PC-3 (cell line): ENCODE measurements around the gene LPCAT1. TPM values are rescaled to one million over a fixed set of nuclear protein-coding genes. Genes with fewer than 3 reads are reported as not detected.

ENCODE experiments used
- ATAC-seq: fragments of 200-7000 bp; cut with Tn5 transposase; 2 replicates; pipeline ENCODE4 v1.9.1; 2020; ENCODE audit warnings: mild to moderate bottlenecking, moderate library complexity
- BruUV-seq: library from RNA; stranded (reverse); fragments of 400-500 nt; replicated peaks from 2 replicates; lab custom pipeline; 2021; lab: Mats Ljungman, UMichigan
- CTCF ChIA-PET: fragments of 300-600 bp; sonication (Branson Sonifier 250); formaldehyde crosslinking; loops from one replicate; lab custom pipeline; 2022; ENCODE audit warnings: antibody characterized with exemption; lab: Charles Lee
- POLR2A ChIA-PET: fragments of 300-600 bp; sonication (Branson Sonifier 250); formaldehyde crosslinking; loops from one replicate; lab custom pipeline; 2022; ENCODE audit warnings: antibody characterized with exemption; ENCODE audit not compliant: unreplicated experiment; lab: Charles Lee
- DNase-seq: peaks from one replicate; pipeline ENCODE4 v3.0.0-alpha.2; 2015
- H2AFZ ChIP-seq: fragments of 300-600 bp; sonication (generic); 2 replicates; pipeline ENCODE4 v1.6.0; 2016; ENCODE audit warnings: antibody characterized with exemption, low read length
- H3F3A ChIP-seq: fragments of 300-600 bp; sonication (generic); one replicate; pipeline ENCODE4 v1.6.0; 2017; ENCODE audit warnings: antibody characterized with exemption, low read length, control low read depth, mild to moderate bottlenecking; ENCODE audit not compliant: unreplicated experiment
- H3K27ac ChIP-seq: fragments of 300-600 bp; sonication (generic); 2 replicates; pipeline ENCODE4 v1.5.1; 2016; ENCODE audit warnings: mild to moderate bottlenecking, low read length
- H3K27me3 ChIP-seq: fragments of 300-600 bp; sonication (generic); 2 replicates; pipeline ENCODE4 v1.6.1; 2016; ENCODE audit warnings: low read length, mixed read lengths
- H3K36me3 ChIP-seq: fragments of 300-600 bp; sonication (generic); 2 replicates; pipeline ENCODE4 v1.6.1; 2016; ENCODE audit warnings: low read depth, mixed run types, low read length, mixed read lengths
- H3K4me1 ChIP-seq: fragments of 300-600 bp; sonication (generic); 2 replicates; pipeline ENCODE4 v1.5.1; 2016; ENCODE audit warnings: low read length; ENCODE audit not compliant: insufficient read depth
- H3K4me2 ChIP-seq: fragments of 300-600 bp; sonication (generic); 2 replicates; pipeline ENCODE4 v1.6.0; 2016; ENCODE audit warnings: low read length
- H3K4me3 ChIP-seq: fragments of 300-600 bp; sonication (generic); 2 replicates; pipeline ENCODE4 v1.5.1; 2016; ENCODE audit warnings: mild to moderate bottlenecking, low read length, mixed read lengths
- H3K79me2 ChIP-seq: fragments of 300-600 bp; sonication (generic); 2 replicates; pipeline ENCODE4 v1.6.1; 2017; ENCODE audit warnings: low read length, mixed read lengths
- H3K9ac ChIP-seq: fragments of 300-600 bp; sonication (generic); 2 replicates; pipeline ENCODE4 v1.6.0; 2016; ENCODE audit warnings: mild to moderate bottlenecking, low read length
- H3K9me2 ChIP-seq: fragments of 300-600 bp; sonication (generic); replicated peaks from 2 replicates; pipeline ENCODE4 v1.6.1; 2016; ENCODE audit warnings: mixed run types, low read length, mixed read lengths
- H3K9me3 ChIP-seq: fragments of 300-600 bp; sonication (generic); 2 replicates; pipeline ENCODE4 v1.6.1; 2016; ENCODE audit warnings: low read length, mixed read lengths
- H4K20me1 ChIP-seq: fragments of 300-600 bp; sonication (generic); 2 replicates; pipeline ENCODE4 v1.6.1; 2016; ENCODE audit warnings: low read length, mixed read lengths
- EZH2 ChIP-seq: fragments of 300-600 bp; sonication (generic); IDR thresholded peaks from one replicate; pipeline ENCODE4 v1.6.1; 2017; ENCODE audit warnings: antibody characterized with exemption, mild to moderate bottlenecking, low read length; ENCODE audit not compliant: unreplicated experiment
- EZH2phosphoT487 ChIP-seq: fragments of 300-600 bp; sonication (generic); IDR thresholded peaks from 2 replicates; pipeline ENCODE4 v1.6.1; 2018; ENCODE audit warnings: mild to moderate bottlenecking, antibody characterized with exemption, low read length, borderline replicate concordance
- intact Hi-C: fragments of 100-400 bp; cut with micrococcal nuclease; formaldehyde crosslinking; loops from 2 replicates; pipeline ENCODE4 v1.9.0; 2023
- total RNA-seq: library from RNA; depleted of rRNA; stranded (reverse); fragments of >200 nt; gene quantifications from 2 replicates; pipeline ENCODE4 v1.2.3, GENCODE V29; 2014
- TF ChIP-seq, protein P1 (sequence below): fragments of 300-600 bp; sonication (generic); conservative IDR thresholded peaks from 2 replicates; pipeline ENCODE4 v1.5.1; 2017; ENCODE audit warnings: antibody characterized with exemption, low read depth, mild to moderate bottlenecking, low read length

LPCAT1 gene
- total RNA-seq, 1 experiment from 2014 or later: 121 TPM

DNA sequence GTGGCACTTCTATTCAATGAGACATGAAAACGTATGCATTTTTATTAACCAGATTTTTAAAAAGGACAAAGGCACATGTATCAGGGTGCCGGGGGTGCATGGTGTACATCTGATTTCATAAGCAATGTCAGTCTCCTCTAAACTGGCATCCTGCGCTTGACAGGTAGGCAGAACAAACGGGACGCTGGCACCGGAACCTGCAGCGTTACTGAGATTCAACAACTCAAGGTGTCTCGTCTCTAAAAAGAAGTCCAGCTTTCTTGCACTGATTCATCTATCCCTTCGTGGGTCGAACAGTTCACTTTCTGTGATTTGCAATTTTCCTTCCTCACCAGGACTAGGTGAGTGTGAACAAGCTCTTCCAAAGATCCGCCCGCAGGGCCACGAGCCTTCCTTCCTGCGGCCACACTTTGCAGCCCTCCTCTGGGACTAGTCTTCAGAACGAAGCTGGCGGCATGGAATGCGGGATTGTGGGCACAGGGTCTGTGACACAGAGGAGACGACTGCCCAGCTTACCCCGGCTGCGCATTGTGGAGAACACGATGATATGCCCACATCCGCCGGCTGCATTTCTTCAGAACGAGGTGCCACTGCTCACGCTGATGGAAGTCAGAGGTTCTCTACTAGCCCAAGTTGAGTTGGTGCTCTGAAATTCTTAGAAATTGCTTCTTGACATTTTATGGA lies 85.7 kb downstream of the LPCAT1 start:
- TF ChIP-seq EZH2phosphoT487 (no peak), EZH2 (no peak)
- TF ChIP-seq, protein P1, sequence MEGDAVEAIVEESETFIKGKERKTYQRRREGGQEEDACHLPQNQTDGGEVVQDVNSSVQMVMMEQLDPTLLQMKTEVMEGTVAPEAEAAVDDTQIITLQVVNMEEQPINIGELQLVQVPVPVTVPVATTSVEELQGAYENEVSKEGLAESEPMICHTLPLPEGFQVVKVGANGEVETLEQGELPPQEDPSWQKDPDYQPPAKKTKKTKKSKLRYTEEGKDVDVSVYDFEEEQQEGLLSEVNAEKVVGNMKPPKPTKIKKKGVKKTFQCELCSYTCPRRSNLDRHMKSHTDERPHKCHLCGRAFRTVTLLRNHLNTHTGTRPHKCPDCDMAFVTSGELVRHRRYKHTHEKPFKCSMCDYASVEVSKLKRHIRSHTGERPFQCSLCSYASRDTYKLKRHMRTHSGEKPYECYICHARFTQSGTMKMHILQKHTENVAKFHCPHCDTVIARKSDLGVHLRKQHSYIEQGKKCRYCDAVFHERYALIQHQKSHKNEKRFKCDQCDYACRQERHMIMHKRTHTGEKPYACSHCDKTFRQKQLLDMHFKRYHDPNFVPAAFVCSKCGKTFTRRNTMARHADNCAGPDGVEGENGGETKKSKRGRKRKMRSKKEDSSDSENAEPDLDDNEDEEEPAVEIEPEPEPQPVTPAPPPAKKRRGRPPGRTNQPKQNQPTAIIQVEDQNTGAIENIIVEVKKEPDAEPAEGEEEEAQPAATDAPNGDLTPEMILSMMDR: no peak
- no peaks in the 10 kb centered on the region for H3K9me3 ChIP-seq
- peaks cover 14% of the 10 kb centered on the region; the same call in 1 of the 2 replicates for H3K27me3 ChIP-seq
- DNase-seq: no peak
- H3F3A ChIP-seq: no peaks in the 10 kb centered on the region
- H3K36me3 ChIP-seq: no peaks in the 10 kb centered on the region
- peaks cover 4% of the 10 kb centered on the region; the same call in 1 of the 2 replicates for H3K4me1 ChIP-seq
- no peak overlapping the region for H3K27ac ChIP-seq
- H3K9me2 ChIP-seq: no peaks in the 10 kb centered on the region
- H4K20me1 ChIP-seq: no peaks in the 10 kb centered on the region
- no peak overlapping the region for H3K4me3 ChIP-seq
- H2AFZ ChIP-seq: no peak overlapping the region
- intact Hi-C loops: no loop called here
- H3K4me2 ChIP-seq: no peak overlapping the region
- H3K9ac ChIP-seq: no peak overlapping the region
- no TSS peak for BruUV-seq
- no peak for ATAC-seq
- no peaks in the 10 kb centered on the region for H3K79me2 ChIP-seq
- POLR2A ChIA-PET: no interaction called here
- CTCF ChIA-PET: no interaction called here

DNA sequence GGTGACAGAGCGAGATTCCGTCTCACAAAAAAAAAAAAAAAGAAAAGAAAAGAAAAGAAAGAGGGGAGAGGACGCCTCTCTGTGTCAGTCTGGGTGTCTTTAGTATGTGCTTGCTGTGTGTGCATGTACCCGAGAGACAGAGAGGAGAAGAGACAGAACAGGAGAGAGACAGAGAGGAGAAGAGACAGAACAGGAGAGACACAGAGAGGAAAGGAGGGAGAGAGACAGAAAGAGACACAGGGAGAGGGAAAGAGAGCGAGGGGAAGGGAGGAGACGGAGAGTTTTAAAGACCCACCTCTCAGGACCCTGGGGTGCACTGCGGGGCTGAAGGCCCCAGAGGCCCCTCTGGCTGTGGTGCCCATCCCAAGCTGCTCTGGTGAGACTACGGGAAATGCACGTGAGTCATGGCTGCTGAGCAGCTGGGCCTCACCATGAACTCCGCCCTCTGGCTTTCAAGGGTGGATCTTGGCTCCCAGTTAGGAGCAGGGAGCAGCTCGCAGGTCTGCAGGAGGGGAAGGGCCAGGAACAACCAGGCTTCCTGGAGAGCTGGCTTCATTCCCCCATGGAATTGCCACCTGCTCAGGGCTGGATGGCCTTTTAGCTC lies 86.4 kb downstream of the LPCAT1 start:
- Histone ChIP-seq H3K9me2 (no peaks in the 10 kb centered on the region), H3K9me3 (no peaks in the 10 kb centered on the region), H3F3A (no peaks in the 10 kb centered on the region), H2AFZ (no peak overlapping the region), H3K27me3 (peaks cover 10% of the 10 kb centered on the region; the same call in 1 of the 2 replicates), H3K27ac (no peak overlapping the region), H3K4me2 (no peak overlapping the region), H3K79me2 (no peaks in the 10 kb centered on the region), H3K36me3 (no peaks in the 10 kb centered on the region), H3K4me1 (peaks cover 4% of the 10 kb centered on the region; the same call in 1 of the 2 replicates), H3K4me3 (no peak overlapping the region), H3K9ac (no peak overlapping the region), H4K20me1 (no peaks in the 10 kb centered on the region)
- POLR2A ChIA-PET: no interaction called here
- ATAC-seq (peak; percentile 80), DNase-seq (peak; percentile 35)
- intact Hi-C loops: no loop called here
- BruUV-seq: no TSS peak
- CTCF ChIA-PET: no interaction called here
- TF ChIP-seq EZH2phosphoT487 (no peak), EZH2 (no peak)
- TF ChIP-seq, protein P1: no peak

DNA sequence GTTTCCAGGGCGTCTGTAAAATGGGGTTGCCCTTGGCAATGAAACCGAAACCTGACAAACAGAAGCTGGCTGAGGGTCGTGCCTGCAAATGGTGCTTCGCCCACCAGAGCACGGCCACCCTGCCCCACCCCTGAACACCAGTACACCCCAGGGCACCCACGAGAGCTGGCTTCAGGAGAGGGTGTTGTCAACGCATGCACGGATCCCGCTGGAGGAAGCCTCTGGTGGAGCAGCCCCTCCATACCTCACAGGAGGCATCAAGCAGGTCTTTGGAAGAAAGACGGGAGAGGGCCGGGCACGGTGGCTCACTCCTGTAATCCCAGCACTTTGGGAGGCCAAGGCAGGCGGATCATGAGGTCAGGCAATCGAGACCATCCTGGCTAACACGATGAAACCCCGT lies 87.1 kb downstream of the LPCAT1 start:
- ATAC-seq (no peak), DNase-seq (no peak)
- no peaks in the 10 kb centered on the region for H4K20me1 ChIP-seq
- H3K9me2 ChIP-seq: no peaks in the 10 kb centered on the region
- peaks cover 10% of the 10 kb centered on the region; the same call in 1 of the 2 replicates for H3K27me3 ChIP-seq
- H3K36me3 ChIP-seq: no peaks in the 10 kb centered on the region
- peaks cover 4% of the 10 kb centered on the region; the same call in 1 of the 2 replicates for H3K4me1 ChIP-seq
- BruUV-seq: no TSS peak
- H3K4me3 ChIP-seq: no peak overlapping the region
- no peak overlapping the region for H3K27ac ChIP-seq
- no peak overlapping the region for H3K9ac ChIP-seq
- no peak overlapping the region for H2AFZ ChIP-seq
- H3F3A ChIP-seq: no peaks in the 10 kb centered on the region
- no peak overlapping the region for H3K4me2 ChIP-seq
- ChIA-PET POLR2A (no interaction called here), CTCF (no interaction called here)
- H3K79me2 ChIP-seq: no peaks in the 10 kb centered on the region
- intact Hi-C loops: no loop called here
- H3K9me3 ChIP-seq: no peaks in the 10 kb centered on the region
- TF ChIP-seq EZH2 (no peak), EZH2phosphoT487 (no peak)
- TF ChIP-seq, protein P1: no peak
